CD4-positive, alpha-beta T cell treated with Interleukin-1 beta for 1 hour (primary cell): ENCODE data around the gene SSH2.
"Not testable (repeated sequence)": the region's sequence is repeated elsewhere in the genome, so short reads cannot be mapped to it uniquely, and the experiment has no call there.

Experiments
- DNase-seq, 2 donors: peaks; one replicate each; pipeline ENCODE4 v3.0.0-alpha.2; 2020 to 2022

Gene SSH2

GRCh38 chr17:29653995-29654714, 275.9 kb downstream of the SSH2 start:
- DNase-seq, result no peak

- DNase-seq, result no peak
These were observed 277.1 kb downstream of the SSH2 start for GRCh38 chr17:29652976-29653375.

GRCh38 chr17:29651913-29652312, 278.1 kb downstream of the SSH2 start:
- DNase-seq, result not testable (repeated sequence)

- DNase-seq, result no peak
These were observed 279.6 kb downstream of the SSH2 start for GRCh38 chr17:29650396-29650795.

- no peak for DNase-seq
These were observed 280.7 kb downstream of the SSH2 start for GRCh38 chr17:29649359-29649758.

- no peak for DNase-seq
These were observed 282.0 kb downstream of the SSH2 start for GRCh38 chr17:29648005-29648404.

GRCh38 chr17:29645515-29646051, 284.4 kb downstream of the SSH2 start:
- DNase-seq, result no peak

GRCh38 chr17:29643817-29644160, 286.2 kb downstream of the SSH2 start:
- no peak for DNase-seq

GRCh38 chr17:29642171-29642611, 287.8 kb downstream of the SSH2 start:
- DNase-seq, result no peak

GRCh38 chr17:29640981-29641642, 288.9 kb downstream of the SSH2 start:
- DNase-seq, result no peak

- DNase-seq, result no peak
These were observed 289.6 kb downstream of the SSH2 start for GRCh38 chr17:29640413-29640812.

- no peak for DNase-seq
These were observed 296.1 kb downstream of the SSH2 start for GRCh38 chr17:29633886-29634285.

GRCh38 chr17:29630630-29631193, 299.3 kb downstream of the SSH2 start:
- DNase-seq, result no peak

GRCh38 chr17:29629839-29630238, 300.2 kb downstream of the SSH2 start:
- no peak for DNase-seq

GRCh38 chr17:29628644-29629043, 301.4 kb downstream of the SSH2 start:
- no peak for DNase-seq

- no peak for DNase-seq
These were observed 302.1 kb downstream of the SSH2 start for GRCh38 chr17:29627951-29628350.

GRCh38 chr17:29625037-29625750, 304.8 kb downstream of the SSH2 start:
- no peak for DNase-seq

- DNase-seq, result no peak
These were observed 305.4 kb downstream of the SSH2 start for GRCh38 chr17:29624586-29624985.

- no peak for DNase-seq
These were observed 306.8 kb downstream of the SSH2 start for GRCh38 chr17:29623283-29623647.

GRCh38 chr17:29622337-29623282, 307.4 kb downstream of the SSH2 start, which contains the start of gene CORO6:
CORO6 (minus strand) TSS chr17:29622912; CDS start chr17:29621421, 1,491 bp downstream.
- DNase-seq, result peak; percentile 64 to 73

- no peak for DNase-seq
These were observed 308.3 kb downstream of the SSH2 start for GRCh38 chr17:29621751-29622194.
